Hematopoietic multipotent progenitor cell treated with erythropoietin and hydrocortisone succinate and interleukin-3 and kit ligand, for 6 days (in vitro differentiated cells): ENCODE measurements around the gene CNTNAP2.

Experiments used
- DNase-seq: peaks from one replicate; pipeline ENCODE4 v3.0.0-alpha.2; 2015

The CNTNAP2 gene

GRCh38 chr7:146116521-146117222 lies at the start of gene CNTNAP2:
Gene CNTNAP2 (plus strand): TSS chr7:146116801. CDS start chr7:146116877, 76 bp downstream.
- peak; percentile 3 for DNase-seq

- no peak for DNase-seq
These were observed 48.7 kb upstream of the CNTNAP2 start for GRCh38 chr7:146067880-146068279.

GRCh38 chr7:146074195-146074765 lies 42.3 kb upstream of the CNTNAP2 start:
- no peak for DNase-seq

GRCh38 chr7:146076344-146076743 lies 40.3 kb upstream of the CNTNAP2 start:
- no peak for DNase-seq

- no peak for DNase-seq
These were observed 32.5 kb upstream of the CNTNAP2 start for GRCh38 chr7:146084086-146084485.

- peak; percentile 54 for DNase-seq
These were observed 26.5 kb upstream of the CNTNAP2 start for GRCh38 chr7:146090023-146090645.

GRCh38 chr7:146094356-146094755 lies 22.2 kb upstream of the CNTNAP2 start:
- DNase-seq: no peak

- DNase-seq: peak; percentile 25
These were observed 19.6 kb upstream of the CNTNAP2 start for GRCh38 chr7:146096994-146097393.

- no peak for DNase-seq
These were observed 10.3 kb upstream of the CNTNAP2 start for GRCh38 chr7:146106319-146106718.

GRCh38 chr7:146112755-146113154 lies 3.8 kb upstream of the CNTNAP2 start:
- DNase-seq: no peak

GRCh38 chr7:146115548-146115850 lies 1.1 kb upstream of the CNTNAP2 start:
- no peak for DNase-seq

GRCh38 chr7:146115851-146116520 lies 615 bp upstream of the CNTNAP2 start:
- peak; percentile 72 for DNase-seq

- no peak for DNase-seq
These were observed 975 bp downstream of the CNTNAP2 start for GRCh38 chr7:146117576-146117975.

GRCh38 chr7:146119002-146119401 lies 2.4 kb downstream of the CNTNAP2 start:
- DNase-seq: no peak

GRCh38 chr7:146123715-146124114 lies 7.1 kb downstream of the CNTNAP2 start:
- no peak for DNase-seq

GRCh38 chr7:146126767-146127509 lies 10.3 kb downstream of the CNTNAP2 start:
- DNase-seq: no peak

- no peak for DNase-seq
These were observed 12.7 kb downstream of the CNTNAP2 start for GRCh38 chr7:146129296-146129695.

- DNase-seq: no peak
These were observed 13.4 kb downstream of the CNTNAP2 start for GRCh38 chr7:146129997-146130396.

GRCh38 chr7:146131701-146132100 lies 15.1 kb downstream of the CNTNAP2 start:
- DNase-seq: no peak

GRCh38 chr7:146136357-146136875 lies 19.8 kb downstream of the CNTNAP2 start:
- DNase-seq: no peak

- no peak for DNase-seq
These were observed 22.3 kb downstream of the CNTNAP2 start for GRCh38 chr7:146138926-146139325.

- DNase-seq: no peak
These were observed 30.4 kb downstream of the CNTNAP2 start for GRCh38 chr7:146146831-146147486.
